GM12892 (cell line): ENCODE measurements around the gene SORCS2.

ENCODE experiments used
- POLR2A ChIP-seq: IDR thresholded peaks from 2 replicates; pipeline ENCODE4 v1.6.1; 2011; ENCODE audit warnings: low read depth, low read length, control low read depth
- POLR2AphosphoS5 ChIP-seq: IDR thresholded peaks from 2 replicates; pipeline ENCODE4 v1.6.1; 2011; ENCODE audit warnings: low read depth, low read length, control low read depth
- TAF1 ChIP-seq: IDR thresholded peaks from 2 replicates; pipeline ENCODE4 v1.6.1; 2011; ENCODE audit warnings: low read depth, mild to moderate bottlenecking, control low read depth, low read length, borderline replicate concordance

GRCh38 chr4:7200801-7201200 lies 8.5 kb downstream of the SORCS2 start:
- TF ChIP-seq POLR2A (no peak), TAF1 (no peak), POLR2AphosphoS5 (no peak)
